Tibial artery (tissue), 4 donors: ENCODE measurements around the gene EDAR.

Experiments
- DNase-seq, 2 donors: peaks; one replicate each; pipeline ENCODE4 v3.0.0-alpha.2; 2019
- H3K27ac ChIP-seq, 2 donors: fragments of 200-600 bp; sonication (generic) in 1 of 2; 1 replicate in 1 of 2; 2 replicates in 1 of 2; pipeline ENCODE4 v1.5.1; 2018 to 2019; ENCODE audit warnings: mild to moderate bottlenecking in 1 of 2
- H3K27me3 ChIP-seq, 2 donors: fragments of 200-600 bp; sonication (generic) in 1 of 2; one replicate each; pipeline versions ENCODE4 v1.5.1 to v1.6.0; 2016 to 2019
- H3K36me3 ChIP-seq, 3 donors: fragments of 200-600 bp; sonication (generic) in 2 of 3; one replicate each; pipeline ENCODE4 v1.5.1; 2016 to 2019; ENCODE audit warnings: mild to moderate bottlenecking in 2 of 3
- H3K4me1 ChIP-seq, 4 donors: fragments of 200-600 bp; sonication (generic) in 2 of 4; 1 replicate in 3 of 4; 2 replicates in 1 of 4; pipeline ENCODE4 v1.5.1; 2016 to 2019
- H3K4me3 ChIP-seq, 2 donors: fragments of 200-600 bp; sonication (generic) in 1 of 2; 1 replicate in 1 of 2; 2 replicates in 1 of 2; pipeline ENCODE4 v1.5.1; 2018 to 2019; ENCODE audit warnings: mild to moderate bottlenecking in 2 of 2
- H3K9me3 ChIP-seq, 3 donors: fragments of 200-600 bp; sonication (generic) in 1 of 3; one replicate each; pipeline ENCODE4 v1.5.1; 2016 to 2019
- CTCF ChIP-seq, 2 experiments: fragments of 200-600 bp in 1 of 2; fragments of 450-650 bp in 1 of 2; IDR thresholded peaks; one replicate each; pipeline ENCODE4 v1.5.1; 2017 to 2019; ENCODE audit warnings: antibody characterized with exemption in 2 of 2, mild to moderate bottlenecking in 1 of 2, moderate library complexity in 1 of 2
- intact Hi-C: fragments of 100-400 bp; cut with DNase I; formaldehyde crosslinking; loops from one replicate; pipeline ENCODE4 v1.15.0; 2023; ENCODE audit warnings: low total_unique reads

EDAR gene

GRCh38 chr2:108878276-108878675, 110.7 kb downstream of the EDAR start:
- no peak for TF ChIP-seq CTCF (IDR thresholded peaks at IDR 0.05)
- Histone ChIP-seq H3K27me3 (no peaks in the 10 kb centered on the region), H3K4me3 (no peak overlapping the region), H3K9me3 (peaks cover 0 to 16% (median 9%) of the 10 kb centered on the region in 3 donors), H3K4me1 (no peaks in the 10 kb centered on the region), H3K36me3 (peaks cover 0 to 7% (median 0%) of the 10 kb centered on the region in 3 donors), H3K27ac (no peak overlapping the region)
- DNase-seq: no peak
- intact Hi-C loops: no loop called here

- Histone ChIP-seq H3K4me1 (no peaks in the 10 kb centered on the region), H3K27me3 (no peaks in the 10 kb centered on the region), H3K36me3 (peaks cover 0 to 7% (median 0%) of the 10 kb centered on the region in 3 donors), H3K27ac (no peak overlapping the region), H3K4me3 (no peak overlapping the region), H3K9me3 (peaks cover 0 to 16% (median 9%) of the 10 kb centered on the region in 3 donors)
- DNase-seq: no peak
- intact Hi-C loops: no loop called here
- no peak for TF ChIP-seq CTCF (IDR thresholded peaks at IDR 0.05)
Observed at GRCh38 chr2:108877506-108877905, 111.5 kb downstream of the EDAR start.

GRCh38 chr2:108870069-108870644, 118.9 kb downstream of the EDAR start:
- H3K36me3 ChIP-seq: peaks cover 0 to 5% (median 0%) of the 10 kb centered on the region in 3 donors
- no peaks in the 10 kb centered on the region for H3K4me1 ChIP-seq
- no peak overlapping the region for H3K27ac ChIP-seq
- no peaks in the 10 kb centered on the region for H3K27me3 ChIP-seq
- no peak overlapping the region for H3K4me3 ChIP-seq
- DNase-seq: no peak
- no peak for TF ChIP-seq CTCF (IDR thresholded peaks at IDR 0.05)
- peaks cover 0 to 18% (median 16%) of the 10 kb centered on the region in 3 donors for H3K9me3 ChIP-seq
- intact Hi-C loops: no loop called here

GRCh38 chr2:108869542-108869941, 119.5 kb downstream of the EDAR start:
- TF ChIP-seq CTCF (IDR thresholded peaks at IDR 0.05): no peak
- intact Hi-C loops: no loop called here
- Histone ChIP-seq H3K27me3 (no peaks in the 10 kb centered on the region), H3K4me3 (no peak overlapping the region), H3K4me1 (no peaks in the 10 kb centered on the region), H3K36me3 (peaks cover 0 to 5% (median 0%) of the 10 kb centered on the region in 3 donors), H3K9me3 (peaks cover 0 to 18% (median 16%) of the 10 kb centered on the region in 3 donors), H3K27ac (no peak overlapping the region)
- no peak for DNase-seq

GRCh38 chr2:108868911-108869310, 120.1 kb downstream of the EDAR start:
- intact Hi-C loops: no loop called here
- no peak overlapping the region for H3K27ac ChIP-seq
- peaks cover 0 to 18% (median 16%) of the 10 kb centered on the region in 3 donors for H3K9me3 ChIP-seq
- H3K27me3 ChIP-seq: no peaks in the 10 kb centered on the region
- TF ChIP-seq CTCF (IDR thresholded peaks at IDR 0.05): no peak
- peaks cover 0 to 5% (median 0%) of the 10 kb centered on the region in 3 donors for H3K36me3 ChIP-seq
- H3K4me1 ChIP-seq: no peaks in the 10 kb centered on the region
- H3K4me3 ChIP-seq: no peak overlapping the region
- no peak for DNase-seq
